ENCODE measurements around the gene TBC1D5.

- no peak for TF ChIP-seq CTCF (IDR thresholded peaks at IDR 0.05)
- no peak for TF ChIP-seq EZH2 (IDR thresholded peaks at IDR 0.05)
- TF ChIP-seq EZH2phosphoT487 (IDR thresholded peaks at IDR 0.05) = no peak
These were observed 19.1 kb upstream of the TBC1D5 start for GRCh38 chr3:17761563-17761962.

All from neural progenitor cell (in vitro differentiated cells).